Iris pigment epithelial cell (primary cell): ENCODE results near the gene TPMT.

Source experiments
- DNase-seq: peaks from one replicate; pipeline ENCODE4 v3.0.0-alpha.2; 2011; ENCODE audit warnings: low read depth

Gene TPMT

GRCh38 chr6:18110162-18110561, 44.7 kb downstream of the TPMT start:
- no peak for DNase-seq

- DNase-seq: no peak
Observed at GRCh38 chr6:18107061-18107460, 47.8 kb downstream of the TPMT start.

GRCh38 chr6:18102783-18103509, 51.9 kb downstream of the TPMT start:
- no peak for DNase-seq

GRCh38 chr6:18101873-18102272, 53.0 kb downstream of the TPMT start:
- DNase-seq: no peak

GRCh38 chr6:18101271-18101670, 53.6 kb downstream of the TPMT start:
- DNase-seq: peak; percentile 42

GRCh38 chr6:18100296-18100695, 54.6 kb downstream of the TPMT start:
- DNase-seq: no peak

GRCh38 chr6:18099511-18099910, 55.4 kb downstream of the TPMT start:
- DNase-seq: no peak

- DNase-seq: no peak
Observed at GRCh38 chr6:18096423-18096822, 58.5 kb downstream of the TPMT start.

- no peak for DNase-seq
Observed at GRCh38 chr6:18091382-18091781, 63.5 kb downstream of the TPMT start.

- no peak for DNase-seq
Observed at GRCh38 chr6:18090349-18090786, 64.5 kb downstream of the TPMT start.

- no peak for DNase-seq
Observed at GRCh38 chr6:18088419-18089296, 66.2 kb downstream of the TPMT start.

- no peak for DNase-seq
Observed at GRCh38 chr6:18087396-18088165, 67.3 kb downstream of the TPMT start.

GRCh38 chr6:18081025-18081668, 73.7 kb downstream of the TPMT start:
- DNase-seq: no peak

- DNase-seq: no peak
Observed at GRCh38 chr6:18080544-18080943, 74.3 kb downstream of the TPMT start.

GRCh38 chr6:18078866-18079265, 76.0 kb downstream of the TPMT start:
- DNase-seq: no peak
